K562 (cell line): ENCODE measurements around the gene ZDHHC14. TPM values are rescaled to one million over a fixed set of nuclear protein-coding genes. Genes with fewer than 3 reads are reported as not detected.

Experiments
- ATAC-seq: fragments of 200-7000 bp; cut with Tn5 transposase; 3 replicates; pipeline ENCODE4 v1.9.1; 2020; ENCODE audit warnings: moderate library complexity
- BruUV-seq: library from RNA; stranded (reverse); fragments of 400-500 nt; replicated peaks from 2 replicates; lab custom pipeline; 2021; lab: Mats Ljungman, UMichigan
- CTCF ChIA-PET: fragments of 300-600 bp; formaldehyde crosslinking; extraction: SDS; loops from one replicate; lab custom pipeline; 2021; ENCODE audit warnings: low intra/inter-chr PET ratio; lab: Yijun Ruan, JAX
- POLR2A ChIA-PET: fragments of 300-600, 350-650 bp; sonication (Branson Sonifier 250); formaldehyde crosslinking; extraction: SDS; loops from one replicate; lab custom pipeline; 2021; ENCODE audit warnings: antibody characterized with exemption, inconsistent platforms; lab: Yijun Ruan, JAX
- DNase-seq, 4 experiments: peaks; one replicate each; pipeline versions ENCODE4 v3.0.0 to v3.0.0-alpha.2; 2011 to 2018; ENCODE audit warnings: low spot score in 3 of 4, mixed read lengths in 3 of 4; ENCODE audit errors: extremely low read depth in 1 of 4
- FAIRE-seq: peaks from 2 replicates; lab custom pipeline; 2011; peaks lifted over from hg19 to GRCh38; lab: Jason Lieb, UNC
- H2AFZ ChIP-seq: 2 replicates; pipeline ENCODE4 v1.6.0; 2011; ENCODE audit warnings: low read depth, low read length, control low read depth, inconsistent platforms
- H3K27ac ChIP-seq: fragments of 200-600 bp; 3 replicates; pipeline ENCODE4 v1.8.0; 2011; ENCODE audit warnings: low read depth, mild to moderate bottlenecking, control low read depth, inconsistent platforms, low read length, moderate library complexity, mixed read lengths; ENCODE audit errors: extremely low read depth
- H3K27me3 ChIP-seq, 2 experiments: fragments of 300-600 bp in 1 of 2; 2 replicates in 1 of 2; 3 replicates in 1 of 2; pipeline versions ENCODE4 v1.6.0 to v1.8.0; 2011; ENCODE audit warnings: inconsistent platforms in 2 of 2, low read length in 2 of 2, mild to moderate bottlenecking in 1 of 2, mixed read lengths in 1 of 2, moderate library complexity in 1 of 2; ENCODE audit not compliant: control insufficient read depth in 2 of 2, insufficient read depth in 2 of 2
- H3K36me3 ChIP-seq: fragments of 300-600 bp; 3 replicates; pipeline ENCODE4 v1.8.0; 2011; ENCODE audit warnings: mild to moderate bottlenecking, low read length, inconsistent platforms; ENCODE audit not compliant: control insufficient read depth, insufficient read depth
- H3K4me1 ChIP-seq, 2 experiments: fragments of 200-600 bp in 1 of 2; replicated peaks in 1 of 2; 2 replicates in 1 of 2; 3 replicates in 1 of 2; pipeline versions ENCODE4 v1.5.1 to v1.8.0; 2011; ENCODE audit warnings: inconsistent platforms in 2 of 2, low read length in 2 of 2, mild to moderate bottlenecking in 1 of 2, mixed read lengths in 1 of 2, moderate library complexity in 1 of 2; ENCODE audit not compliant: control insufficient read depth in 2 of 2, insufficient read depth in 2 of 2
- H3K4me2 ChIP-seq: 2 replicates; pipeline ENCODE4 v1.6.1; 2011; ENCODE audit warnings: low read length, control low read depth, inconsistent platforms, mixed read lengths; ENCODE audit not compliant: insufficient read depth
- H3K4me3 ChIP-seq: fragments of 200-600 bp; sonication (generic), shearing (Covaris generic); 2 replicates; pipeline ENCODE4 v1.5.1; 2016; ENCODE audit warnings: control low read depth, inconsistent platforms
- H3K79me2 ChIP-seq: fragments of 200-600 bp; 3 replicates; pipeline ENCODE4 v1.8.0; 2011; ENCODE audit warnings: low read length, inconsistent platforms; ENCODE audit not compliant: control insufficient read depth, insufficient read depth
- H3K9ac ChIP-seq, 2 experiments: 2 replicates each; pipeline versions ENCODE4 v1.6.0 to v1.6.1; 2011; ENCODE audit warnings: low read depth in 2 of 2, low read length in 2 of 2, control low read depth in 1 of 2, inconsistent platforms in 1 of 2, mild to moderate bottlenecking in 1 of 2, mixed read lengths in 1 of 2; ENCODE audit not compliant: insufficient read depth in 1 of 2
- H3K9me1 ChIP-seq: one replicate; pipeline ENCODE4 v1.6.0; 2011; ENCODE audit warnings: inconsistent platforms, mild to moderate bottlenecking, low read length, moderate library complexity; ENCODE audit not compliant: control insufficient read depth, insufficient read depth
- H3K9me3 ChIP-seq: replicated peaks from 2 replicates; pipeline ENCODE4 v1.5.1; 2011; ENCODE audit warnings: low read depth, low read length, inconsistent platforms; ENCODE audit not compliant: control insufficient read depth, insufficient read depth
- H4K20me1 ChIP-seq: replicated peaks from 2 replicates; pipeline ENCODE4 v1.6.1; 2011; ENCODE audit warnings: low read length, inconsistent platforms, mixed read lengths; ENCODE audit not compliant: control insufficient read depth, insufficient read depth
- BRCA1 ChIP-seq, 2 experiments: fragments of 450-650 bp in 1 of 2; sonication (generic) in 1 of 2; formaldehyde crosslinking in 1 of 2; IDR thresholded peaks; 2 replicates each; pipeline versions ENCODE4 v1.5.0 to v1.6.1; 2017 to 2020; ENCODE audit warnings: mild to moderate bottlenecking in 1 of 2, missing genetic modification reagents in 1 of 2
- NELFE ChIP-seq: IDR thresholded peaks from 2 replicates; pipeline ENCODE4 v1.6.1; 2011; ENCODE audit warnings: mild to moderate bottlenecking; ENCODE audit not compliant: insufficient read depth, insufficient read length
- SRF ChIP-seq, 2 experiments: fragments of 250-450, 450-650 bp in 1 of 2; sonication (Bioruptor Pico) in 1 of 2; sonication (generic) in 1 of 2; formaldehyde crosslinking; IDR thresholded peaks; 2 replicates each; pipeline versions ENCODE4 v1.5.0 to v1.5.1; 2020 to 2022; ENCODE audit warnings: mild to moderate bottlenecking in 1 of 2, missing genetic modification reagents in 1 of 2
- ZNF41 ChIP-seq: fragments of 250-450 bp; sonication (Bioruptor Pico); conservative IDR thresholded peaks from 2 replicates; pipeline ENCODE4 v1.4.0; 2020; ENCODE audit warnings: mild to moderate bottlenecking
- ZNF444 ChIP-seq: fragments of 250-450 bp; sonication (Bioruptor Pico); IDR thresholded peaks from 2 replicates; pipeline ENCODE4 v1.4.0; 2020; ENCODE audit warnings: mild to moderate bottlenecking, moderate library complexity
- WGBS: fragments of 100-300 bp; shearing (Covaris generic); methylation state at CpG from one replicate; pipeline ENCODE4 v1.1.6; 2016; ENCODE audit warnings: low coverage, mixed read lengths; ENCODE audit not compliant: insufficient coverage; ENCODE audit errors: missing lambda C conversion rate; 5-methylcytosine and 5-hydroxymethylcytosine counted together
- in situ Hi-C: fragments of 300-500 bp; cut with MboI; formaldehyde crosslinking; loops from 4 replicates; pipeline ENCODE4 v1.15.0; 2018; ENCODE audit warnings: inconsistent platforms, mixed read lengths
- intact Hi-C: fragments of 100-400 bp; cut with micrococcal nuclease; formaldehyde crosslinking; loops from 2 replicates; pipeline ENCODE4 v1.14.2; 2022
- polyA plus RNA-seq, 8 experiments: library from polyadenylated mRNA; depleted of rRNA in 4 of 8; stranded (reverse) in 5 of 8; unstranded in 3 of 8; fragments of >200 nt; fragmentation: Nextera tagmentation in 2 of 8; fragmentation: Illumina TruSeq in 1 of 8; extraction: Ambion mirVana in 2 of 8; extraction: Trizol in 1 of 8; gene quantifications; 2 replicates each; pipeline versions ENCODE4 v1.2.1 to v1.2.3, GENCODE V29; 2011 to 2014; ENCODE audit warnings: inconsistent platforms in 1 of 8, missing spikeins in 1 of 8
- total RNA-seq, 7 experiments: library from RNA; depleted of rRNA in 6 of 7; stranded (reverse); fragments of >200 nt in 6 of 7; fragmentation: Illumina TruSeq in 2 of 7; extraction: Trizol in 2 of 7; gene quantifications; 2 replicates each; pipeline versions ENCODE4 v1.2.1 to v1.2.3, GENCODE V29; 2011 to 2021; ENCODE audit warnings: low replicate concordance in 1 of 7
- TF ChIP-seq, protein P1 (sequence below), 2 experiments: fragments of 450-650 bp; conservative IDR thresholded peaks; 2 replicates each; pipeline ENCODE4 v1.6.1; 2017; ENCODE audit warnings: mild to moderate bottlenecking in 2 of 2, moderate library complexity in 2 of 2
- TF ChIP-seq, protein P2 (sequence below): fragments of 250-450 bp; sonication (Bioruptor Pico); IDR thresholded peaks from 2 replicates; pipeline ENCODE4 v1.5.0; 2021; ENCODE audit warnings: mild to moderate bottlenecking, moderate library complexity
- TF ChIP-seq, protein P3 (sequence below), 2 experiments: fragments of 450-650 bp in 1 of 2; sonication (generic) in 1 of 2; formaldehyde crosslinking; conservative IDR thresholded peaks; 2 replicates each; pipeline versions ENCODE4 v1.4.0 to v1.8.1; 2020 to 2022; ENCODE audit warnings: mild to moderate bottlenecking in 1 of 2, missing genetic modification reagents in 1 of 2

ZDHHC14 gene
- total and polyA plus RNA-seq, 9 of the 15 experiments (the other 6 are each of a cell fraction or from before 2014, with no cell fraction given) = 0.92 to 23.1 (median 13.8) TPM

DNA sequence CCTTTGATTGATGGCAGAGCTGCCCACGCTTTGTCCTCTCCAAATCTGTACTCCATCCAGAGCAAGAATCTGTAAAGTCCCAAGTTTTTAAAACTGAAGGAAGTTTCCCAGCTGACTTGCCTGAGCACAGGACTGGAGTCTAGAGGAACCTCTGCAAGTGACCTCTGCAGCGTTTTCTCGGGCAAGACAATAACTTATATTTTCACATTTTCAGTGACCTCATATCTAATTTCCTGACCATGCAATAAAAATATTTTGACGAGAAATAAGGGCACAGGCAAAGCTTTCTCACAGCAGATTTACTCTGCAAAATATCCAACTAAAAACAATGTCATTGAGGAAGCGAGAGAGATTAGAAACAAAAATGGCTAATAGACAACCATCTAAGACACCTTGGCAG is 256.5 kb downstream of the ZDHHC14 start (continued):
- TF ChIP-seq SRF (CRISPR knock-in tag; IDR thresholded peaks at IDR 0.05) = no peak
- no peak for TF ChIP-seq ZNF41 (CRISPR knock-in tag)
- TF ChIP-seq NELFE = no peak
- TF ChIP-seq, protein P1, sequence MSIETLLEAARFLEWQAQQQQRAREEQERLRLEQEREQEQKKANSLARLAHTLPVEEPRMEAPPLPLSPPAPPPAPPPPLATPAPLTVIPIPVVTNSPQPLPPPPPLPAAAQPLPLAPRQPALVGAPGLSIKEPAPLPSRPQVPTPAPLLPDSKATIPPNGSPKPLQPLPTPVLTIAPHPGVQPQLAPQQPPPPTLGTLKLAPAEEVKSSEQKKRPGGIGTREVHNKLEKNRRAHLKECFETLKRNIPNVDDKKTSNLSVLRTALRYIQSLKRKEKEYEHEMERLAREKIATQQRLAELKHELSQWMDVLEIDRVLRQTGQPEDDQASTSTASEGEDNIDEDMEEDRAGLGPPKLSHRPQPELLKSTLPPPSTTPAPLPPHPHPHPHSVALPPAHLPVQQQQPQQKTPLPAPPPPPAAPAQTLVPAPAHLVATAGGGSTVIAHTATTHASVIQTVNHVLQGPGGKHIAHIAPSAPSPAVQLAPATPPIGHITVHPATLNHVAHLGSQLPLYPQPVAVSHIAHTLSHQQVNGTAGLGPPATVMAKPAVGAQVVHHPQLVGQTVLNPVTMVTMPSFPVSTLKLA (conservative IDR thresholded peaks at IDR 0.05) = no peak
- TF ChIP-seq, all 486 proteins: peak for 0

DNA sequence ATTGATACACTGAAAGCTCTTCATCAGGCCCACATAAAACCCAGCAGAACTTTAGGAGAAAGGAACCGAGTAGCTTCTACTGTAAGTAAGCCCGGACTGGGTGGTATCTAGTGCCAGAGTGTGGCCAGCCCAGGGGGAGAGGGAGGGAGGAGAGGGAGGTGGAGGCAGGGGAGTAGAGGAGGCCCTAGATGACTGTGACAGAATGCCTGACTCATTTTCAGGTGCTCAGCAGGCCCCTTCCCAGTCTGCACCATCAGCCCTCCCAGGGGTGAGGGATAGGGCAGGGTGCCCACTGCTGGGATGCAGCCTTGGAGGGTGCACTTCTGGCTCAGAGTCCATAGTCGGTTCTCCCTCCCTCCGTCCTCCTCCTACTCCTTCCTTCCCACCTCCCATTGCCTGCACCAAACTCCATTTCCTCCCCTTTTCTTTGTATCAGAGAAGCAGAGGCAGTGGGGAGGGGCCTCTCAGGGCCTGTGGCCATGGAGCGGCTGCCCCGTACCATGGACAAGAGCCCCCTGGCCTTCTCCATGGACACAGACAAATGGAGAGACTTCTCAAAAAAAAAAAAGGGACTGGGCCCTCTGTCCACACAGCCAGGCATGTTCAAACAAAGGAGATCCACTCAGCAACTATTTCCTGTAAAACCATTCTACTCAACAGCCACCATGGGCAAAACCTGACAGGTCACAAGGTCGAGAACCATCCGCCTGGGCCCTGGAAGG is 257.1 kb downstream of the ZDHHC14 start:
- no peak for FAIRE-seq
- Histone ChIP-seq H3K27me3 (no peaks in the 10 kb centered on the region), H3K9me1 (peaks cover 3% of the 10 kb centered on the region), H3K4me1 (peaks cover 9 to 28% of the 10 kb centered on the region in 2 experiments), H3K36me3 (peaks cover 2% of the 10 kb centered on the region; the same call in 1 of the 3 replicates), H2AFZ (no peak overlapping the region), H3K27ac (no peak overlapping the region), H3K9ac (no peak overlapping the region; a peak in 1 of 4 replicates), H3K79me2 (no peaks in the 10 kb centered on the region), H3K4me3 (no peak overlapping the region), H3K4me2 (no peak overlapping the region), H3K9me3 (no peaks in the 10 kb centered on the region), H4K20me1 (no peaks in the 10 kb centered on the region)
- no peak for DNase-seq
- in situ Hi-C loops = no loop called here
- 76% methylated on average over 8 of the region's 8 CpGs for WGBS
- intact Hi-C loops = no loop called here
- no TSS peak for BruUV-seq
- ChIA-PET CTCF (no interaction called here), POLR2A (interaction anchor here (0.7 to 1.0 kb wide), 2 partner anchors 10 to 12 kb away, joined by 3 read pairs; no protein-coding TSS in a partner anchor)
- ATAC-seq = no peak
- TF ChIP-seq ZNF444 = no peak
- TF ChIP-seq, protein P2, sequence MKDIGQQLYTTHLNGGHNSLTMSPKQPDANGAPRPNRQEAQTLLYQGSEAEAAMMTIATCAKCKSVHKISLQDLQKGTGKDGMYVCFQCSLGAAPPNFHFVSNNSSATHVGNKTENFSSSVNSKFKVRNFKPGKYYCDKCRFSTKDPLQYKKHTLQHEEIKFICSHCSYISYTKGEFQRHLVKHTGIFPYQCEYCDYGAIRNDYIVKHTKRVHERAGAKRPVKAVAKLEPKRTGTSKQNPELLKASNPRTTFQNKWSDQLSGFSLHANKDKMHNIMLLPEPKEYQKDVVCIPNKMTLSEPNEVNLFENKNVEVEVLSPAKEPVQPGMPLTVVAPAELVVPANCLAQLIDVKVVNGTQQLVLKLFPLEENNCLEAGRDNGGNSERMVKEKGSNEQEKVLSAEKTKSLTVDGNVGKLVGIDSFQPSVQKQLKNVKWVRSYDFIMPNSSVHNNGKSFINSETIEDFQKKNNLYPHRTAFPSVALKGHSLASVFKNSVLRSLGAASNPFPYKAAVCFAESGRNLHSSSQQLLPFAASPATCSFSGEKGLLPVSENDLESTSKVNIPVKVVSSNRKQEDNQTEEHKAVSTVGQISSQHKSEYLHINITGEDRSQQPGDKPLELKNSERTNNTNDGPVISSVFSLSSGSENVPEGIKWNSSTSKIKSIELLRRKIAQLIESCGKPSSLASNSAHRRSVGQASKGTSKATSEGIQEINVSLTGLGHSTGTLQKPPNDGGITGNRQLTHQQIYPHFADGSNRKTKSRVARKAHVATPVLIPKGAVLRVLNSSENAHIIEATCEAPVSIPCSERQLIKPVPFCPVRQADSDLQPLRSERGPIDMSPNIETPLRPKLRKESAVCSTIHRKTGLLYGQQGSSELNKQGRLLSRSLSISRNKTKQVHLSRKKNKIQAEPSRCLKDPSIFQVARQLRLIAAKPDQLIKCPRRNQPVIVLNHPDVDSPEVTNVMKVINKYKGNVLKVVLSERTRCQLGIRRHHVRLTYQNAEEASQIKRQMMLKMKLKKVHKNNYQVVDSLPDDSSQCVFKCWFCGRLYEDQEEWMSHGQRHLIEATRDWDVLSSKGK (CRISPR knock-in tag) = no peak
- no peak for TF ChIP-seq BRCA1 (IDR thresholded peaks at IDR 0.05)
- TF ChIP-seq BRCA1 (CRISPR knock-in tag; IDR thresholded peaks at IDR 0.05) = no peak
- TF ChIP-seq, protein P3, sequence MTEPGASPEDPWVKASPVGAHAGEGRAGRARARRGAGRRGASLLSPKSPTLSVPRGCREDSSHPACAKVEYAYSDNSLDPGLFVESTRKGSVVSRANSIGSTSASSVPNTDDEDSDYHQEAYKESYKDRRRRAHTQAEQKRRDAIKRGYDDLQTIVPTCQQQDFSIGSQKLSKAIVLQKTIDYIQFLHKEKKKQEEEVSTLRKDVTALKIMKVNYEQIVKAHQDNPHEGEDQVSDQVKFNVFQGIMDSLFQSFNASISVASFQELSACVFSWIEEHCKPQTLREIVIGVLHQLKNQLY (CRISPR knock-in tag; conservative IDR thresholded peaks at IDR 0.05) = no peak
